NCI-H146 treated with DMSO at 0.1 percent for 48 hours (cell line): ENCODE data around the gene ZFAND2B.

Experiments
- DNase-seq: peaks from one replicate; lab custom pipeline; 2025; ENCODE audit not compliant: unreplicated experiment; lab: John Stamatoyannopoulos, UW

ZFAND2B gene

GRCh38 chr2:219220652-219221402, 14.2 kb downstream of the ZFAND2B start:
- DNase-seq = no peak

GRCh38 chr2:219221957-219222518, 15.5 kb downstream of the ZFAND2B start:
- no peak for DNase-seq

GRCh38 chr2:219223831-219224610, 17.4 kb downstream of the ZFAND2B start:
- DNase-seq = no peak

- DNase-seq = no peak
These were observed 18.8 kb downstream of the ZFAND2B start for GRCh38 chr2:219225350-219225749.

GRCh38 chr2:219228041-219228910, 21.7 kb downstream of the ZFAND2B start:
- no peak for DNase-seq

GRCh38 chr2:219228911-219229304, 22.3 kb downstream of the ZFAND2B start:
- DNase-seq = no peak

- DNase-seq = peak; percentile 91
These were observed 22.9 kb downstream of the ZFAND2B start, which contains the start of the genes ANKZF1 and ATG9A for GRCh38 chr2:219229305-219230058. Gene ANKZF1 (plus strand): TSS chr2:219229806. CDS start chr2:219230258, 452 bp downstream. Gene ATG9A (minus strand): TSS chr2:219229636. CDS start chr2:219228024, 1,612 bp downstream.

GRCh38 chr2:219230059-219230540, 23.5 kb downstream of the ZFAND2B start:
- DNase-seq = no peak

- no peak for DNase-seq
These were observed 27.7 kb downstream of the ZFAND2B start for GRCh38 chr2:219234331-219234730.

GRCh38 chr2:219243291-219243761, 36.7 kb downstream of the ZFAND2B start:
- no peak for DNase-seq

- DNase-seq = no peak
These were observed 38.2 kb downstream of the ZFAND2B start for GRCh38 chr2:219244789-219245147.

GRCh38 chr2:219245148-219245898, 38.7 kb downstream of the ZFAND2B start, which contains the start of the genes GLB1L and STK16:
Gene GLB1L (minus strand): TSS chr2:219245444. CDS start chr2:219243573, 1,871 bp downstream.
Gene STK16 (plus strand): TSS chr2:219245479. CDS start chr2:219246000, 521 bp downstream.
- DNase-seq = peak; percentile 44

- DNase-seq = no peak
These were observed 39.3 kb downstream of the ZFAND2B start for GRCh38 chr2:219245899-219246230.

- no peak for DNase-seq
These were observed 40.0 kb downstream of the ZFAND2B start for GRCh38 chr2:219246559-219246958.

- DNase-seq = no peak
These were observed 41.4 kb downstream of the ZFAND2B start for GRCh38 chr2:219247678-219248642.

- no peak for DNase-seq
These were observed 42.2 kb downstream of the ZFAND2B start for GRCh38 chr2:219248845-219249202.

- DNase-seq = no peak
These were observed 42.8 kb downstream of the ZFAND2B start for GRCh38 chr2:219249203-219249980.
